H9 (cell line): ENCODE data around the gene RPRD2. TPM values are rescaled to one million over a fixed set of nuclear protein-coding genes. Genes with fewer than 3 reads are reported as not detected.

ENCODE experiments used
- DNase-seq: peaks from one replicate; pipeline ENCODE4 v3.0.0-alpha.2; 2017
- H2AFZ ChIP-seq: one replicate; pipeline ENCODE4 v1.6.1; 2013; ENCODE audit warnings: mild to moderate bottlenecking, low read length, control low read depth, moderate library complexity
- H2AK5ac ChIP-seq: 2 replicates; pipeline ENCODE4 v1.6.1; 2013; ENCODE audit warnings: low read length, control low read depth, mixed read lengths; ENCODE audit not compliant: insufficient read length
- H2BK120ac ChIP-seq: one replicate; pipeline ENCODE4 v1.6.1; 2013; ENCODE audit warnings: low read depth, mild to moderate bottlenecking, low read length, control low read depth, inconsistent platforms; ENCODE audit not compliant: poor library complexity, severe bottlenecking
- H2BK12ac ChIP-seq: 2 replicates; pipeline ENCODE4 v1.6.1; 2013; ENCODE audit warnings: low read length, control low read depth, mixed read lengths, low read depth; ENCODE audit not compliant: insufficient read length
- H2BK15ac ChIP-seq: 2 replicates; pipeline ENCODE4 v1.6.1; 2013; ENCODE audit warnings: low read depth, low read length, control low read depth
- H2BK20ac ChIP-seq: one replicate; pipeline ENCODE4 v1.6.1; 2013; ENCODE audit warnings: low read depth, mild to moderate bottlenecking, low read length, control low read depth, inconsistent platforms; ENCODE audit not compliant: poor library complexity, severe bottlenecking
- H2BK5ac ChIP-seq: 2 replicates; pipeline ENCODE4 v1.6.1; 2013; ENCODE audit warnings: low read length, control low read depth, mixed read lengths; ENCODE audit not compliant: insufficient read length
- H3K14ac ChIP-seq: 2 replicates; pipeline ENCODE4 v1.6.1; 2013; ENCODE audit warnings: low read length, control low read depth; ENCODE audit not compliant: insufficient read depth
- H3K18ac ChIP-seq: 2 replicates; pipeline ENCODE4 v1.6.1; 2013; ENCODE audit warnings: low read depth, mild to moderate bottlenecking, mixed read lengths, low read length, control low read depth; ENCODE audit not compliant: insufficient read length
- H3K23ac ChIP-seq: 2 replicates; pipeline ENCODE4 v1.6.1; 2013; ENCODE audit warnings: low read length, control low read depth, mixed read lengths, low read depth; ENCODE audit not compliant: insufficient read length
- H3K23me2 ChIP-seq: 2 replicates; pipeline ENCODE4 v1.6.1; 2013; ENCODE audit warnings: low read depth, mild to moderate bottlenecking, mixed read lengths, low read length, control low read depth; ENCODE audit not compliant: insufficient read length, poor library complexity, severe bottlenecking
- H3K27ac ChIP-seq: 2 replicates; pipeline ENCODE4 v1.5.1; 2013; ENCODE audit warnings: low read length, control low read depth, mixed read lengths, low read depth; ENCODE audit not compliant: insufficient read length
- H3K27me3 ChIP-seq: 2 replicates; pipeline ENCODE4 v1.6.1; 2013; ENCODE audit warnings: low read length, control low read depth, inconsistent platforms; ENCODE audit not compliant: insufficient read depth
- H3K4ac ChIP-seq: 2 replicates; pipeline ENCODE4 v1.6.1; 2013; ENCODE audit warnings: low read depth, mild to moderate bottlenecking, control low read depth, inconsistent platforms, low read length, moderate library complexity
- H3K4me1 ChIP-seq: 2 replicates; pipeline ENCODE4 v1.6.1; 2013; ENCODE audit warnings: low read length, control low read depth, inconsistent platforms; ENCODE audit not compliant: insufficient read depth
- H3K4me2 ChIP-seq: 2 replicates; pipeline ENCODE4 v1.6.1; 2013; ENCODE audit warnings: low read length, control low read depth, mixed read lengths; ENCODE audit not compliant: insufficient read length, insufficient read depth
- H3K56ac ChIP-seq: 2 replicates; pipeline ENCODE4 v1.6.1; 2013; ENCODE audit warnings: low read depth, mild to moderate bottlenecking, mixed read lengths, low read length, control low read depth; ENCODE audit not compliant: insufficient read length
- H3K79me1 ChIP-seq: 2 replicates; pipeline ENCODE4 v1.6.1; 2013; ENCODE audit warnings: low read depth, mild to moderate bottlenecking, moderate library complexity, low read length, control low read depth, inconsistent platforms; ENCODE audit not compliant: insufficient read depth, poor library complexity, severe bottlenecking
- H3K79me2 ChIP-seq: 2 replicates; pipeline ENCODE4 v1.6.1; 2013; ENCODE audit warnings: low read length, control low read depth, inconsistent platforms; ENCODE audit not compliant: insufficient read depth
- H3K9ac ChIP-seq: 2 replicates; pipeline ENCODE4 v1.6.1; 2013; ENCODE audit warnings: low read length, control low read depth, mixed read lengths; ENCODE audit not compliant: insufficient read length; ENCODE audit errors: extremely low read depth
- H3K9me3 ChIP-seq: one replicate; pipeline ENCODE4 v1.6.1; 2013; ENCODE audit warnings: low read depth, low read length, inconsistent platforms; ENCODE audit not compliant: control insufficient read depth
- H3T11ph ChIP-seq: one replicate; pipeline ENCODE4 v1.6.1; 2013; ENCODE audit warnings: mild to moderate bottlenecking, low read length, control low read depth, inconsistent platforms
- H4K20me1 ChIP-seq: one replicate; pipeline ENCODE4 v1.6.1; 2013; ENCODE audit not compliant: control insufficient read depth, insufficient read length, insufficient read depth
- H4K5ac ChIP-seq: 2 replicates; pipeline ENCODE4 v1.6.1; 2013; ENCODE audit warnings: low read depth, mild to moderate bottlenecking, mixed read lengths, low read length, control low read depth; ENCODE audit not compliant: insufficient read length
- H4K8ac ChIP-seq: replicated peaks from 2 replicates; pipeline ENCODE4 v1.6.1; 2013; ENCODE audit warnings: low read length, control low read depth, mixed read lengths, low read depth; ENCODE audit not compliant: insufficient read length
- H4K91ac ChIP-seq: 2 replicates; pipeline ENCODE4 v1.6.1; 2013; ENCODE audit warnings: low read depth, mild to moderate bottlenecking, moderate library complexity, mixed read lengths, low read length, control low read depth; ENCODE audit not compliant: insufficient read length
- H3K27ac Mint-ChIP-seq, 3 experiments: 2 replicates in 2 of 3; 3 replicates in 1 of 3; pipeline ENCODE4 v1.8.0; 2020 to 2021; ENCODE audit warnings: mixed read lengths in 3 of 3, mild to moderate bottlenecking in 1 of 3, moderate library complexity in 1 of 3
- H3K27me3 Mint-ChIP-seq: 2 replicates; pipeline ENCODE4 v1.8.0; 2021; ENCODE audit warnings: low read depth, mild to moderate bottlenecking, moderate library complexity, mixed read lengths
- H3K36me3 Mint-ChIP-seq, 3 experiments: 2 replicates in 2 of 3; 3 replicates in 1 of 3; pipeline ENCODE4 v1.8.0; 2020 to 2021; ENCODE audit warnings: low read depth in 3 of 3, mixed read lengths in 3 of 3; ENCODE audit not compliant: insufficient read depth in 1 of 3
- H3K4me1 Mint-ChIP-seq, 2 experiments: 2 replicates each; pipeline ENCODE4 v1.8.0; 2020; ENCODE audit warnings: mixed read lengths in 2 of 2
- H3K4me3 Mint-ChIP-seq, 2 experiments: 2 replicates in 1 of 2; 3 replicates in 1 of 2; pipeline ENCODE4 v1.8.0; 2020 to 2021; ENCODE audit warnings: mild to moderate bottlenecking in 2 of 2, mixed read lengths in 2 of 2, moderate library complexity in 1 of 2
- H3K9me3 Mint-ChIP-seq, 2 experiments: 2 replicates in 1 of 2; 3 replicates in 1 of 2; pipeline ENCODE4 v1.8.0; 2020; ENCODE audit warnings: mild to moderate bottlenecking in 2 of 2, mixed read lengths in 2 of 2, moderate library complexity in 1 of 2
- WGBS: extraction: QIAGEN DNeasy Blood & Tissue Kit; methylation state at CpG from one replicate; pipeline ENCODE4 v1.1.7; 2013; ENCODE audit warnings: missing lambda C conversion rate, low lambda C conversion rate, mixed read lengths; ENCODE audit not compliant: insufficient read length; ENCODE audit errors: extremely low coverage; 5-methylcytosine and 5-hydroxymethylcytosine counted together
- total RNA-seq: library from RNA; stranded (reverse); gene quantifications from 2 replicates; pipeline ENCODE4 v1.2.1, GENCODE V29; 2021
- TF ChIP-seq, protein P1 (sequence below): fragments of 200-600 bp; sonication (generic); conservative IDR thresholded peaks from 3 replicates; pipeline ENCODE4 v1.8.0; 2021; ENCODE audit warnings: antibody characterized with exemption, mild to moderate bottlenecking

RPRD2 gene
- total RNA-seq, 1 experiment from 2014 or later = 39.0 TPM

GRCh38 chr1:150511985-150512660, 148.2 kb downstream of the RPRD2 start:
- no CpG with 5 or more reads among the region's 17 CpGs for WGBS
- Histone ChIP-seq H3K4me1 (peaks cover 2% of the 10 kb centered on the region; the same call in 1 of the 2 replicates), H4K20me1 (peaks cover 2% of the 10 kb centered on the region), H3K56ac (no peak overlapping the region), H3K18ac (no peak overlapping the region), H3K27me3 (no peaks in the 10 kb centered on the region), H3T11ph (no peak overlapping the region), H2BK120ac (no peak overlapping the region), H2BK12ac (no peak overlapping the region), H3K23me2 (peaks cover 12% of the 10 kb centered on the region), H3K23ac (no peak overlapping the region), H4K8ac (no peak overlapping the region), H3K9ac (no peak overlapping the region), H4K91ac (no peak overlapping the region), H3K14ac (no peak overlapping the region), H2BK5ac (no peak overlapping the region), H2AK5ac (no peak overlapping the region), H3K27ac (no peak overlapping the region), H2BK15ac (no peak overlapping the region), H3K4me2 (no peak overlapping the region), H2BK20ac (no peak overlapping the region), H3K79me1 (no peaks in the 10 kb centered on the region), H3K9me3 (no peaks in the 10 kb centered on the region), H4K5ac (no peak overlapping the region), H2AFZ (no peak overlapping the region), H3K79me2 (no peaks in the 10 kb centered on the region), H3K4ac (no peak overlapping the region)
- H3K9me3 Mint-ChIP-seq = no peaks in the 10 kb centered on the region
- H3K36me3 Mint-ChIP-seq = peaks cover under 1 to 16% (median 3%) of the 10 kb centered on the region in 3 experiments; a peak in 6 of 7 replicates
- H3K4me3 Mint-ChIP-seq = no peak overlapping the region
- TF ChIP-seq, protein P1, sequence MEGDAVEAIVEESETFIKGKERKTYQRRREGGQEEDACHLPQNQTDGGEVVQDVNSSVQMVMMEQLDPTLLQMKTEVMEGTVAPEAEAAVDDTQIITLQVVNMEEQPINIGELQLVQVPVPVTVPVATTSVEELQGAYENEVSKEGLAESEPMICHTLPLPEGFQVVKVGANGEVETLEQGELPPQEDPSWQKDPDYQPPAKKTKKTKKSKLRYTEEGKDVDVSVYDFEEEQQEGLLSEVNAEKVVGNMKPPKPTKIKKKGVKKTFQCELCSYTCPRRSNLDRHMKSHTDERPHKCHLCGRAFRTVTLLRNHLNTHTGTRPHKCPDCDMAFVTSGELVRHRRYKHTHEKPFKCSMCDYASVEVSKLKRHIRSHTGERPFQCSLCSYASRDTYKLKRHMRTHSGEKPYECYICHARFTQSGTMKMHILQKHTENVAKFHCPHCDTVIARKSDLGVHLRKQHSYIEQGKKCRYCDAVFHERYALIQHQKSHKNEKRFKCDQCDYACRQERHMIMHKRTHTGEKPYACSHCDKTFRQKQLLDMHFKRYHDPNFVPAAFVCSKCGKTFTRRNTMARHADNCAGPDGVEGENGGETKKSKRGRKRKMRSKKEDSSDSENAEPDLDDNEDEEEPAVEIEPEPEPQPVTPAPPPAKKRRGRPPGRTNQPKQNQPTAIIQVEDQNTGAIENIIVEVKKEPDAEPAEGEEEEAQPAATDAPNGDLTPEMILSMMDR = no peak
- DNase-seq = no peak
- peaks cover 14 to 17% of the 10 kb centered on the region in 2 experiments for H3K4me1 Mint-ChIP-seq
- peak overlapping the region in 1 of 3 experiments; percentile 67; a peak in 2 of 7 replicates for H3K27ac Mint-ChIP-seq
- H3K27me3 Mint-ChIP-seq = peaks cover 1% of the 10 kb centered on the region; the same call in 1 of the 2 replicates
